Measurements from ENCODE around the gene MIF4GD.

The MIF4GD gene

DNA sequence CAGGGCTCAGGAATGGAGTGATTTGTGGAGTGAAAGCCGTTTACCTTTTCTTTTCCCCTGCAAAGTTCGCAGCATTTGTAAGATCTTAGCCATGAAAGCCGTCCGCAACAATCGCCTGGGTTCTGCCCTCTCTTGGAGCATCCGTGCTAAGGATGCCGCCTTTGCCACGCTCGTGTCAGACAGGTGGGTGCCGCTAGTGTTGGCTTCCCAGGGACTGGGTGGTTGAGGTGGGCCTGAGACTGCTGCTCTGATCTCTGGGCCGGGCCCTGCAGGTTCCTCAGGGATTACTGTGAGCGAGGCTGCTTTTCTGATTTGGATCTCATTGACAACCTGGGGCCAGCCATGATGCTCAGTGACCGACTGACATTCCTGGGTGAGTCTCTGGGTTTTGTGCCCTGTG is 38.2 kb downstream of the MIF4GD start:
- DNase-seq (ENCODE audit: low spot score), result no peak

DNA sequence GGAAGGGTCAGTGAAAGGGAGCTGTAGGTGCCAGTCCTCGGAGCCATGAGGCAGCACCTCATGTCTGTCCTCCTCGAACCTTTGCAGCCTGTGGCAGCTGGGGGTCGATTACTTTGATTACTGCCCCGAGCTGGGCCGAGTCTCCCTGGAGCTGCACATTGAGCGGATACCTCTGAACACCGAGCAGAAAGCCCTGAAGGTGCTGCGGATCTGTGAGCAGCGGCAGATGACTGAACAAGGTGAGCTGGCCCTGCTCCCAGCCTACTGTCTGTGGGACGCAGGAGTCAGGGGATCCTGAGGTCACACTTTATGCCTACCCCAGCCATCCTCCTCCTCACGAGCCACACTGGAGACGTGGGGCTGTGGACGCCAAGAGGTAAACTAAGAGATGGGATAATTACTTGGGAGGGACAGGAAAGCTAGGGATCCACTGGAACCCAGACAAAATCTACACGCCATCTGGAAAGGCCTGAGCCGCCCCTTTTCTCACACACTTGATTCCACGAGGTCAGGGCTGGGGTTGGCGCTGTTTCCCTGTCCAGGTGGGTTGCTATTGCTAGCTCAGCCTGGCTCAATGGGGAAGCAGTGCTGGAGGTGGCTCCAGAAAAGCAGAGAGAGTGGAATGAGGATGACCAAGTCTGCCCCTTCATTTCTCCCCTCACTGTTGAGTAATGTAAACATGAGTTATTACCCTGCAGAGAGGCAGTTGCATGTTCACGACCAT is 39.1 kb downstream of the MIF4GD start:
- DNase-seq (ENCODE audit: low spot score), result no peak

GRCh38 chr17:75231071-75231470 is 40.0 kb downstream of the MIF4GD start:
- DNase-seq (ENCODE audit: low spot score), result no peak

DNA sequence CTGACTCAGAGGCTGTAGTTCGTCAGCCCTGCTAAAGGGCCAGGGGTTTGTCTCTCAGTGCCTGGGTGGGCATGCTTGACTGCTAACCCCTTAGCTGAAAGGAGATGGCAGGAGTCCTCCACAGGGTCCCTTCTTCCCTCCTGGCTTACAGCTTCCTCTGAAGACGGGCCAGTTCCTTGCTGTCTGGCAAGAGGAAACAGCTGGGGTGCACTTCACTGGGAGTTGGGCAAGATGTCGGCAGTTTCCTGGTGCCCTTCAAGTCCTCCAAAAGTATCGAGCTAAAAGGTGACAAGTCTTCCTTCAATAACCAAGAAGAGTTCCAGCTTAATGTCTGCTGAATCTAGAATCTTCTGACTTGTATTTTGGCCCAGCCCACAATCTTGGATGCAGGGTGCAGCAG is 42.2 kb downstream of the MIF4GD start:
- no peak for DNase-seq (ENCODE audit: low spot score)

DNA sequence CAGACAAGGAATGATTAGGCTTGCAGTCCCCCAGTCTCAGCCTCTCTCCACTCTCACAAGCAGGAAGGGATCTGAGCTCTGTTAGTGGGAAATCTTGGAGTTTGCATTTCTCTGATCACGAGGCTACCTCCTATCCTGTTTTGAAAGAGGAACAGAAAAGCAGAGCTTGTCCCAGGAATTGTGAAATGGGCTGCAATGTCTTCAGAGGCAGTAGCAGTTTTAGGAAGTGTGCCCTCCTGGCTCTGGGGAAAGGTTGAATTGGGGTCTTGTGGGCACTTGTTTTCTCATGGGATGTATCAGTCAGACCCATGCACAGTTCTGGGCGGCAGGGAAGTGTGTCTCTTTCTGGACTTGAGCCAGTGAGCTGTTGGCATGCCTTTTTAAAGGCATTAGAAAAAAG is 42.7 kb downstream of the MIF4GD start:
- DNase-seq (ENCODE audit: low spot score), result no peak

- DNase-seq (ENCODE audit: low spot score), result no peak
These were observed 43.3 kb downstream of the MIF4GD start for GRCh38 chr17:75227729-75228128.

- DNase-seq (ENCODE audit: low spot score), result no peak
These were observed 46.0 kb downstream of the MIF4GD start for GRCh38 chr17:75225016-75225415.

GRCh38 chr17:75219815-75220214 is 51.2 kb downstream of the MIF4GD start:
- no peak for DNase-seq (ENCODE audit: low spot score)

DNA sequence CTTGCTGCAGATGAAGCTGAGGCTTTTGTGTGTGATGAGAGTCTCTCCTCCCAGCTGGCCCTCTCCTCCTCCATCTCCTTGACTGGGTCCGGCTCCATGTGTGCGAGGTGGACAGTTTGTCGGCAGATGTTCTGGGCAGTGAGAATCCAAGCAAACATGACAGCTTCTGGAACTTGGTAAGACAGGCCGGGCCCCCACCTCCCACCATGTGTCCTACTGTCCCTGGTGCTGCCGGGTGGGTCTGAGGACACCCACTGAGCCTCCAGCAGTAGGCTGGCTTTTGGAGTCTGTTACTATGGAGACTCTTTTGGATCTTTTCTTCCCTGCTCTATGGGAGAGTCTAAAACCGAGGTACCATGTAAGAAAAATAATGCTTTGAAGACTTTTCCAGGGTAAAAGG is 52.9 kb downstream of the MIF4GD start:
- no peak for DNase-seq (ENCODE audit: low spot score)

Data from germinal center (tissue), 1 donor.